HEK293T (cell line): ENCODE measurements around the gene GPR18.

Experiments used
- ARNT ChIP-seq: fragments of 450-650 bp; IDR thresholded peaks from 2 replicates; pipeline ENCODE4 v1.6.1; 2017; ENCODE audit warnings: mild to moderate bottlenecking
- CTBP1 ChIP-seq: fragments of 450-650 bp; IDR thresholded peaks from 2 replicates; pipeline ENCODE4 v1.6.1; 2016; ENCODE audit warnings: borderline replicate concordance
- FOXA1 ChIP-seq: fragments of 450-650 bp; IDR thresholded peaks from 2 replicates; pipeline ENCODE4 v1.6.1; 2016; ENCODE audit warnings: mild to moderate bottlenecking
- FOXK2 ChIP-seq: fragments of 450-650 bp; IDR thresholded peaks from 2 replicates; pipeline ENCODE4 v1.6.1; 2016; ENCODE audit warnings: mild to moderate bottlenecking
- FOXM1 ChIP-seq: fragments of 450-650 bp; IDR thresholded peaks from 2 replicates; pipeline ENCODE4 v1.6.1; 2017; ENCODE audit warnings: mild to moderate bottlenecking, borderline replicate concordance
- HDGF ChIP-seq: fragments of 450-650 bp; IDR thresholded peaks from 2 replicates; pipeline ENCODE4 v1.6.1; 2017; ENCODE audit warnings: antibody characterized with exemption, borderline replicate concordance
- LEF1 ChIP-seq: fragments of 450-650 bp; IDR thresholded peaks from 2 replicates; pipeline ENCODE4 v1.6.1; 2017; ENCODE audit warnings: mild to moderate bottlenecking, borderline replicate concordance
- NFRKB ChIP-seq: fragments of 450-650 bp; IDR thresholded peaks from 2 replicates; pipeline ENCODE4 v1.6.1; 2016; ENCODE audit warnings: mild to moderate bottlenecking, moderate library complexity
- PKNOX1 ChIP-seq: fragments of 450-650 bp; IDR thresholded peaks from 2 replicates; pipeline ENCODE4 v1.6.1; 2016
- SP1 ChIP-seq: fragments of 450-650 bp; IDR thresholded peaks from 2 replicates; pipeline ENCODE4 v1.6.1; 2017
- TARDBP ChIP-seq: fragments of 450-650 bp; IDR thresholded peaks from 2 replicates; pipeline ENCODE4 v1.6.1; 2016

DNA sequence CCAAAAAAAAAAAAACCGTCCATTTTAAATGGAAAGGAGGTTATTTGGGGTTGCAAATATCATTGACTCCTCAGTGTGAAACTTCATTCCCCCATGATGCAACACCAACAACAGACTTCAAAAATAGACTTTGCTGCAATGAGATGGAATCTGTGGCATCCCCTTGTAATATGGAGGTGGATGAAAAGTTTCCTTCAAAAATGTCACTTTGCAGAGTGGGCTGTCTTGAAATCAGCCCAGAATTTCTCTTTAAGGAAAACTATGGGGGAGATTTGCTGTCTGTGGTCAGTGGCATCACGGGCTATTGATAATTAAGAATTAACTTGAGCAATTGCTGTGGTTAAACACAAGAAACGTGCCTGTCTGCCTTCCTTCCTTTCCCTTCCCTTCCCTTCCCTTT lies 1.5 kb downstream of the GPR18 start:
- TF ChIP-seq FOXM1 (no peak), FOXK2 (no peak), TARDBP (no peak), CTBP1 (no peak), PKNOX1 (no peak), HDGF (no peak), FOXA1 (no peak), LEF1 (no peak), ARNT (no peak), NFRKB (no peak), SP1 (no peak)
